ENCODE results near the gene SLC14A1.

SLC14A1 gene

GRCh38 chr18:45719106-45719505 is 4.9 kb upstream of the SLC14A1 start:
- Histone ChIP-seq H3K27me3 (ENCODE audit: control insufficient read depth in 1 of 2, insufficient read depth in 2 of 2, low read length in 2 of 2) (no peaks in the 10 kb centered on the region), H3K9me3 (ENCODE audit: control insufficient read depth in 1 of 2, low read length in 2 of 2) (no peaks in the 10 kb centered on the region), H3K9ac (ENCODE audit: low read depth in 1 of 2, low read length in 2 of 2) (no peak overlapping the region), H3K4me1 (ENCODE audit: control insufficient read depth in 1 of 2, insufficient read depth in 2 of 2, low read length in 2 of 2) (peaks cover 0 to 3% of the 10 kb centered on the region in 2 donors), H3K27ac (ENCODE audit: low read depth, low read length) (no peak overlapping the region), H3K36me3 (ENCODE audit: control insufficient read depth in 1 of 2, insufficient read depth in 2 of 2, low read length in 2 of 2) (no peaks in the 10 kb centered on the region), H3K4me3 (ENCODE audit: low read depth in 1 of 2, low read length in 2 of 2) (no peak overlapping the region)

- Histone ChIP-seq H3K4me3 (ENCODE audit: low read depth in 1 of 2, low read length in 2 of 2) (no peak overlapping the region), H3K27ac (ENCODE audit: low read depth, low read length) (no peak overlapping the region), H3K9ac (ENCODE audit: low read depth in 1 of 2, low read length in 2 of 2) (no peak overlapping the region), H3K4me1 (ENCODE audit: control insufficient read depth in 1 of 2, insufficient read depth in 2 of 2, low read length in 2 of 2) (peaks cover 0 to 3% of the 10 kb centered on the region in 2 donors), H3K9me3 (ENCODE audit: control insufficient read depth in 1 of 2, low read length in 2 of 2) (no peaks in the 10 kb centered on the region), H3K27me3 (ENCODE audit: control insufficient read depth in 1 of 2, insufficient read depth in 2 of 2, low read length in 2 of 2) (no peaks in the 10 kb centered on the region), H3K36me3 (ENCODE audit: control insufficient read depth in 1 of 2, insufficient read depth in 2 of 2, low read length in 2 of 2) (no peaks in the 10 kb centered on the region)
Measured at GRCh38 chr18:45722899-45723298, 1.1 kb upstream of the SLC14A1 start.

GRCh38 chr18:45724601-45725000 is 620 bp downstream of the SLC14A1 start:
- H3K27me3 ChIP-seq (ENCODE audit: control insufficient read depth in 1 of 2, insufficient read depth in 2 of 2, low read length in 2 of 2), result no peaks in the 10 kb centered on the region
- H3K27ac ChIP-seq (ENCODE audit: low read depth, low read length), result no peak overlapping the region
- no peaks in the 10 kb centered on the region for H3K36me3 ChIP-seq (ENCODE audit: control insufficient read depth in 1 of 2, insufficient read depth in 2 of 2, low read length in 2 of 2)
- H3K4me3 ChIP-seq (ENCODE audit: low read depth in 1 of 2, low read length in 2 of 2), result no peak overlapping the region
- no peaks in the 10 kb centered on the region for H3K9me3 ChIP-seq (ENCODE audit: control insufficient read depth in 1 of 2, low read length in 2 of 2)
- H3K9ac ChIP-seq (ENCODE audit: low read depth in 1 of 2, low read length in 2 of 2), result no peak overlapping the region
- peaks cover 0 to 9% of the 10 kb centered on the region in 2 donors for H3K4me1 ChIP-seq (ENCODE audit: control insufficient read depth in 1 of 2, insufficient read depth in 2 of 2, low read length in 2 of 2)

GRCh38 chr18:45725336-45725735 is 1.4 kb downstream of the SLC14A1 start:
- no peak overlapping the region for H3K4me3 ChIP-seq (ENCODE audit: low read depth in 1 of 2, low read length in 2 of 2)
- no peaks in the 10 kb centered on the region for H3K27me3 ChIP-seq (ENCODE audit: control insufficient read depth in 1 of 2, insufficient read depth in 2 of 2, low read length in 2 of 2)
- H3K36me3 ChIP-seq (ENCODE audit: control insufficient read depth in 1 of 2, insufficient read depth in 2 of 2, low read length in 2 of 2), result no peaks in the 10 kb centered on the region
- H3K9me3 ChIP-seq (ENCODE audit: control insufficient read depth in 1 of 2, low read length in 2 of 2), result no peaks in the 10 kb centered on the region
- H3K27ac ChIP-seq (ENCODE audit: low read depth, low read length), result no peak overlapping the region
- no peak overlapping the region for H3K9ac ChIP-seq (ENCODE audit: low read depth in 1 of 2, low read length in 2 of 2)
- H3K4me1 ChIP-seq (ENCODE audit: control insufficient read depth in 1 of 2, insufficient read depth in 2 of 2, low read length in 2 of 2), result peaks cover 0 to 9% of the 10 kb centered on the region in 2 donors

GRCh38 chr18:45726603-45727002 is 2.6 kb downstream of the SLC14A1 start:
- H3K36me3 ChIP-seq (ENCODE audit: control insufficient read depth in 1 of 2, insufficient read depth in 2 of 2, low read length in 2 of 2), result no peaks in the 10 kb centered on the region
- no peak overlapping the region for H3K9ac ChIP-seq (ENCODE audit: low read depth in 1 of 2, low read length in 2 of 2)
- no peak overlapping the region for H3K4me3 ChIP-seq (ENCODE audit: low read depth in 1 of 2, low read length in 2 of 2)
- H3K27me3 ChIP-seq (ENCODE audit: control insufficient read depth in 1 of 2, insufficient read depth in 2 of 2, low read length in 2 of 2), result no peaks in the 10 kb centered on the region
- no peak overlapping the region for H3K27ac ChIP-seq (ENCODE audit: low read depth, low read length)
- H3K9me3 ChIP-seq (ENCODE audit: control insufficient read depth in 1 of 2, low read length in 2 of 2), result no peaks in the 10 kb centered on the region
- peaks cover 0 to 9% of the 10 kb centered on the region in 2 donors for H3K4me1 ChIP-seq (ENCODE audit: control insufficient read depth in 1 of 2, insufficient read depth in 2 of 2, low read length in 2 of 2)

GRCh38 chr18:45727068-45727467 is 3.1 kb downstream of the SLC14A1 start:
- no peaks in the 10 kb centered on the region for H3K27me3 ChIP-seq (ENCODE audit: control insufficient read depth in 1 of 2, insufficient read depth in 2 of 2, low read length in 2 of 2)
- no peak overlapping the region for H3K27ac ChIP-seq (ENCODE audit: low read depth, low read length)
- peaks cover 0 to 9% of the 10 kb centered on the region in 2 donors for H3K4me1 ChIP-seq (ENCODE audit: control insufficient read depth in 1 of 2, insufficient read depth in 2 of 2, low read length in 2 of 2)
- H3K4me3 ChIP-seq (ENCODE audit: low read depth in 1 of 2, low read length in 2 of 2), result no peak overlapping the region
- no peaks in the 10 kb centered on the region for H3K9me3 ChIP-seq (ENCODE audit: control insufficient read depth in 1 of 2, low read length in 2 of 2)
- H3K9ac ChIP-seq (ENCODE audit: low read depth in 1 of 2, low read length in 2 of 2), result no peak overlapping the region
- H3K36me3 ChIP-seq (ENCODE audit: control insufficient read depth in 1 of 2, insufficient read depth in 2 of 2, low read length in 2 of 2), result no peaks in the 10 kb centered on the region

GRCh38 chr18:45728336-45729010 is 4.5 kb downstream of the SLC14A1 start:
- Histone ChIP-seq H3K27me3 (ENCODE audit: control insufficient read depth in 1 of 2, insufficient read depth in 2 of 2, low read length in 2 of 2) (no peaks in the 10 kb centered on the region), H3K27ac (ENCODE audit: low read depth, low read length) (no peak overlapping the region), H3K9me3 (ENCODE audit: control insufficient read depth in 1 of 2, low read length in 2 of 2) (no peaks in the 10 kb centered on the region), H3K36me3 (ENCODE audit: control insufficient read depth in 1 of 2, insufficient read depth in 2 of 2, low read length in 2 of 2) (no peaks in the 10 kb centered on the region), H3K9ac (ENCODE audit: low read depth in 1 of 2, low read length in 2 of 2) (no peak overlapping the region), H3K4me1 (ENCODE audit: control insufficient read depth in 1 of 2, insufficient read depth in 2 of 2, low read length in 2 of 2) (peaks cover 0 to 6% of the 10 kb centered on the region in 2 donors), H3K4me3 (ENCODE audit: low read depth in 1 of 2, low read length in 2 of 2) (no peak overlapping the region)

- Histone ChIP-seq H3K27ac (ENCODE audit: low read depth, low read length) (no peak overlapping the region), H3K36me3 (ENCODE audit: control insufficient read depth in 1 of 2, insufficient read depth in 2 of 2, low read length in 2 of 2) (no peaks in the 10 kb centered on the region), H3K4me1 (ENCODE audit: control insufficient read depth in 1 of 2, insufficient read depth in 2 of 2, low read length in 2 of 2) (peaks cover 0 to 6% of the 10 kb centered on the region in 2 donors), H3K9ac (ENCODE audit: low read depth in 1 of 2, low read length in 2 of 2) (no peak overlapping the region), H3K4me3 (ENCODE audit: low read depth in 1 of 2, low read length in 2 of 2) (no peak overlapping the region), H3K27me3 (ENCODE audit: control insufficient read depth in 1 of 2, insufficient read depth in 2 of 2, low read length in 2 of 2) (no peaks in the 10 kb centered on the region), H3K9me3 (ENCODE audit: control insufficient read depth in 1 of 2, low read length in 2 of 2) (no peaks in the 10 kb centered on the region)
Measured at GRCh38 chr18:45730832-45731575, 7.0 kb downstream of the SLC14A1 start.

- peaks cover 0 to 6% of the 10 kb centered on the region in 2 donors for H3K4me1 ChIP-seq (ENCODE audit: control insufficient read depth in 1 of 2, insufficient read depth in 2 of 2, low read length in 2 of 2)
- no peaks in the 10 kb centered on the region for H3K36me3 ChIP-seq (ENCODE audit: control insufficient read depth in 1 of 2, insufficient read depth in 2 of 2, low read length in 2 of 2)
- no peaks in the 10 kb centered on the region for H3K9me3 ChIP-seq (ENCODE audit: control insufficient read depth in 1 of 2, low read length in 2 of 2)
Measured at GRCh38 chr18:45731716-45732115, 7.7 kb downstream of the SLC14A1 start.

GRCh38 chr18:45733535-45733934 is 9.6 kb downstream of the SLC14A1 start:
- Histone ChIP-seq H3K27me3 (ENCODE audit: control insufficient read depth in 1 of 2, insufficient read depth in 2 of 2, low read length in 2 of 2) (no peaks in the 10 kb centered on the region), H3K9me3 (ENCODE audit: control insufficient read depth in 1 of 2, low read length in 2 of 2) (no peaks in the 10 kb centered on the region), H3K4me1 (ENCODE audit: control insufficient read depth in 1 of 2, insufficient read depth in 2 of 2, low read length in 2 of 2) (peaks cover 0 to 6% of the 10 kb centered on the region in 2 donors), H3K9ac (ENCODE audit: low read depth in 1 of 2, low read length in 2 of 2) (no peak overlapping the region), H3K4me3 (ENCODE audit: low read depth in 1 of 2, low read length in 2 of 2) (no peak overlapping the region), H3K27ac (ENCODE audit: low read depth, low read length) (no peak overlapping the region), H3K36me3 (ENCODE audit: control insufficient read depth in 1 of 2, insufficient read depth in 2 of 2, low read length in 2 of 2) (no peaks in the 10 kb centered on the region)

More at GRCh38 chr18:45731716-45732115, 7.7 kb downstream of the SLC14A1 start:
- Histone ChIP-seq H3K27me3 (ENCODE audit: control insufficient read depth in 1 of 2, insufficient read depth in 2 of 2, low read length in 2 of 2) (no peaks in the 10 kb centered on the region), H3K9ac (ENCODE audit: low read depth in 1 of 2, low read length in 2 of 2) (no peak overlapping the region), H3K27ac (ENCODE audit: low read depth, low read length) (no peak overlapping the region), H3K4me3 (ENCODE audit: low read depth in 1 of 2, low read length in 2 of 2) (no peak overlapping the region)
